ENCODE measurements around the gene EFHD1.
A peak's percentile ranks its signal among the peaks of the same experiment; 100 is the strongest.

Gene EFHD1

DNA sequence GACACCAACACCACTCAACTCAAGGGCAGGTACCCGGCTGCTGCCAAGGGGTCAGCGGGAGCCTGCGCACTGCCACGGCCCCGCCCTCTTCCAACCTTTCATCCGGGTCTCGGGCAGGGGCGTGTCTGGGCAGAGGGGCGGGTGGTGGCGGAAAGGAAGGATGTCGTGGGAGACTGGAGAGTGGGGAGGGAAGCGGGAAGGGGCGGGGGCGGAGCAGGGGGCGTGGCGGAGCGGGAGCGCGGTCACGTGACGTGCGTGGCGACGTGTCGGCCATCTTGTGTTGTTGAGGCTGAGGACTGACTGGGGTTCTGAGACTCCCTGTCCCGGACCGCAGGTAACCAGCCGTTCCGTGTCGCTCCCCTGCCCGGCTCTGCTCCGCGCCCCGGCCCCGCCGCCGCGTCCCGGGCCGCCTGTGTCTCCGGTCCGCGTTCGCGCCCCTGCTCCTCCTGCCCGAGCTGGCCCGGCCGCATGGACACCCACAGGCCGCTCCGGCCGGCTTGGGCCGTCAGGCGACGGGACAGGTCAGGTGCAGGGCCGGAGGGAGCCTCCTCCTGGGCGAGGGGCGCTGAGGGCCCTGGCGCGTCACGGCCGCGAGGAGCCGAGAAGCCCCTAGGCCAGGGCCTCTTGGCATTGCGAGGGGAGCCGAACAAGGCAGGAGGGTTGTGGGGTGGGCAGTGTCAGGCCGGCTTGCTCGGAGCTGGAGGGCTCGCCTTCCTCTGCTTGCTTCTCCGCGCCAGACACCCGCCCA is 63.8 kb downstream of the EFHD1 start, which contains the start of gene GIGYF2:
GIGYF2 (plus strand) TSS at position 273 of the 748 bp plus-strand sequence. CDS start 37,867 bp downstream, outside the sequence.
- H3K4me1 Mint-ChIP-seq = peaks cover 30% of the 10 kb centered on the region
- H3K9me3 Mint-ChIP-seq = no peaks in the 10 kb centered on the region
- peak within 1 kb of the TSS; percentile 86 to 94 (median 90) for H3K27ac Mint-ChIP-seq
- H3K27me3 Mint-ChIP-seq (ENCODE audit: low read depth) = peaks cover 3% of the 10 kb centered on the region
- peaks cover 9% of the 10 kb centered on the region for H3K36me3 Mint-ChIP-seq (ENCODE audit: low read depth)
- TF ChIP-seq, protein P1, sequence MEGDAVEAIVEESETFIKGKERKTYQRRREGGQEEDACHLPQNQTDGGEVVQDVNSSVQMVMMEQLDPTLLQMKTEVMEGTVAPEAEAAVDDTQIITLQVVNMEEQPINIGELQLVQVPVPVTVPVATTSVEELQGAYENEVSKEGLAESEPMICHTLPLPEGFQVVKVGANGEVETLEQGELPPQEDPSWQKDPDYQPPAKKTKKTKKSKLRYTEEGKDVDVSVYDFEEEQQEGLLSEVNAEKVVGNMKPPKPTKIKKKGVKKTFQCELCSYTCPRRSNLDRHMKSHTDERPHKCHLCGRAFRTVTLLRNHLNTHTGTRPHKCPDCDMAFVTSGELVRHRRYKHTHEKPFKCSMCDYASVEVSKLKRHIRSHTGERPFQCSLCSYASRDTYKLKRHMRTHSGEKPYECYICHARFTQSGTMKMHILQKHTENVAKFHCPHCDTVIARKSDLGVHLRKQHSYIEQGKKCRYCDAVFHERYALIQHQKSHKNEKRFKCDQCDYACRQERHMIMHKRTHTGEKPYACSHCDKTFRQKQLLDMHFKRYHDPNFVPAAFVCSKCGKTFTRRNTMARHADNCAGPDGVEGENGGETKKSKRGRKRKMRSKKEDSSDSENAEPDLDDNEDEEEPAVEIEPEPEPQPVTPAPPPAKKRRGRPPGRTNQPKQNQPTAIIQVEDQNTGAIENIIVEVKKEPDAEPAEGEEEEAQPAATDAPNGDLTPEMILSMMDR (IDR thresholded peaks at IDR 0.05; ENCODE audit: unreplicated experiment in 3 of 3) = no peak
- peak within 1 kb of the TSS; percentile 98 for H3K4me3 Mint-ChIP-seq

DNA sequence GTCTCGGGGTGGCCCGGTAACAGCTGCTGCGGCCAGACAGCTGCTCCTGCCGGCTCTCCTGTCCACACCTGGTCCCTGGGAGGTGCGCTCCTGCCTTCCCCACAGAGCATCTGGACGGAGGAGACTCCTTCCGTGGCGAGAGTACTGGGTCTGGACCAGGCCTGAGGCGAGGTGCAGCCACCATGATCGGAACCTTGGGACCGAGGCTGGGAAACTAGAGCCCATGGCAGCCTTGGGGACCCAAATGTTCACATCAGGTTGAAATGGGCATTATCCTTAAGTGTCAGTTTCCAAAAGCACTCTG is 64.4 kb downstream of the EFHD1 start:
- Mint-ChIP-seq H3K36me3 (ENCODE audit: low read depth) (peaks cover 12% of the 10 kb centered on the region), H3K27ac (peak overlapping the region; percentile 82 to 94 (median 90)), H3K9me3 (no peaks in the 10 kb centered on the region), H3K4me3 (peak overlapping the region; percentile 98), H3K4me1 (peaks cover 30% of the 10 kb centered on the region), H3K27me3 (ENCODE audit: low read depth) (peaks cover 3% of the 10 kb centered on the region)
- TF ChIP-seq, protein P1 (IDR thresholded peaks at IDR 0.05; ENCODE audit: unreplicated experiment in 3 of 3) = no peak

DNA sequence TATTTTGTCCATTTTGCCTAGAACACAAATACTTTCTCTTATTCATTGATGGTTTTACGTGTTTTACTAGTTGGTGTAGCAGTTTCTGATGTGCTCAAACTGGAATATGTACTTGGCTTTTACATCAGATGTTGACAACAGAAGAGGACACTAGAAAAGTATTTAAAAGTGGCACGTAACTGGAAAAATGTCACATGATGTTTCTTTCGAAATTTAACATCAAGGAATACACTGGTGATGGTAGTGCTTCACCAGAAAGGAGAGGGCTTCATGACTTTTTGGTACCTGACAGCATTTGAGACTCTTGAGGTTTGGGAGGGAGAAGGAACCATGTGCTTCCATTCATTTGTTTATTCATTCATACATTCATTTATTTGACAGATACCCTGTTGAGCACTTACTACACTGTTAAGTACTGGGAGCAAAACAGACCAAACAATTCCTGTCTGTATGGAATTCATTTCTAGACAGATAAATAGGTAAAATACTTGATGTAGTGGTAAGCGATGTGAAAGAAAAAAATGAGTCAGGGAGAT is 65.2 kb downstream of the EFHD1 start:
- Mint-ChIP-seq H3K36me3 (ENCODE audit: low read depth) (peaks cover 15% of the 10 kb centered on the region), H3K4me3 (peak overlapping the region; percentile 98), H3K27ac (peak overlapping the region; percentile 45 to 94 (median 90)), H3K4me1 (peaks cover 30% of the 10 kb centered on the region), H3K27me3 (ENCODE audit: low read depth) (peaks cover 3% of the 10 kb centered on the region), H3K9me3 (no peaks in the 10 kb centered on the region)
- TF ChIP-seq, protein P1 (IDR thresholded peaks at IDR 0.05; ENCODE audit: unreplicated experiment in 3 of 3) = no peak

DNA sequence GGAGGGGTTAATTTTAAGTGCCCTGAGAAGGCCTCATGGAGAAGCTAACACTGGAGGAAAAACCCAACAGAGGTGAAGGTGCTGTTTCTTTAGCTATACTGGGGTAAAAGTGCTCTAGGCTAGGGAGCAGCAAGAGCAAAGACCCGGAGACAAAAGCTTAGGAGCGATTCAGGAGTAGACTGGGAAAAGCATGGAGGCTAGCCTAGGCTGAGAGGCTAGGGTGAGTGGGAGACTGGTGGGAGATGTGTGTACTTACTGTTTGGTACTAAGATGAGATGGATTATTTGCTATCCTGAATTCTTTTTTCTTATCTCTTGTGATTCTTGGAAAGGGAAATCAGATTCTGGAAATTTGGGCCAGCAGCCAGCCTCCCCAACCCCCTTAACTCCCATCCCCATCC is 65.7 kb downstream of the EFHD1 start:
- peak overlapping the region; percentile 98 for H3K4me3 Mint-ChIP-seq
- peaks cover 3% of the 10 kb centered on the region for H3K27me3 Mint-ChIP-seq (ENCODE audit: low read depth)
- H3K27ac Mint-ChIP-seq = peak overlapping the region; percentile 45 to 94 (median 90)
- TF ChIP-seq, protein P1 (IDR thresholded peaks at IDR 0.05; ENCODE audit: unreplicated experiment in 3 of 3) = no peak
- H3K36me3 Mint-ChIP-seq (ENCODE audit: low read depth) = peaks cover 20% of the 10 kb centered on the region
- no peaks in the 10 kb centered on the region for H3K9me3 Mint-ChIP-seq
- peaks cover 30% of the 10 kb centered on the region for H3K4me1 Mint-ChIP-seq

DNA sequence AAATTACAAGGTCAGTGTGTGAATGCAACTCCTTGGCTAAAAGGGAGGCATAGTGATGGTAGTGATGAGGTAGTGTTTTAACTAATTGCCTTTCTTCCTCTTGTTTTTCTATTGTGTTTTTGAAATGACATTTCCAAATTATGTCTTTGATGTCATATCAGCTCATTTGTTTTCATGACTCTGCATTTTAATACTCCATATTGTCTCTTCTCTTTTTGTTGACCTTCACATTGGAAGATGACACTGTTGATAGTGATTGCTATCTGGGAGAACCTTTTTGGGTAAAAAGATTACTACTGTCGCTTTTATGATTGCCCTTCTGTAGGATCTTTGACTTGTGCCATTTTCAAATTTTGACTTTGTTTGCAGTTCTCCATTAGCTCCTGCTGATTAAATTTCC is 66.8 kb downstream of the EFHD1 start:
- H3K27me3 Mint-ChIP-seq (ENCODE audit: low read depth) = no peaks in the 10 kb centered on the region
- H3K36me3 Mint-ChIP-seq (ENCODE audit: low read depth) = peaks cover 30% of the 10 kb centered on the region
- H3K4me3 Mint-ChIP-seq = peak overlapping the region; percentile 98
- TF ChIP-seq, protein P1 (IDR thresholded peaks at IDR 0.05; ENCODE audit: unreplicated experiment in 3 of 3) = no peak
- H3K4me1 Mint-ChIP-seq = peaks cover 30% of the 10 kb centered on the region
- H3K27ac Mint-ChIP-seq = peak overlapping the region in 2 of 3 experiments; percentile 4 to 12
- H3K9me3 Mint-ChIP-seq = no peaks in the 10 kb centered on the region

DNA sequence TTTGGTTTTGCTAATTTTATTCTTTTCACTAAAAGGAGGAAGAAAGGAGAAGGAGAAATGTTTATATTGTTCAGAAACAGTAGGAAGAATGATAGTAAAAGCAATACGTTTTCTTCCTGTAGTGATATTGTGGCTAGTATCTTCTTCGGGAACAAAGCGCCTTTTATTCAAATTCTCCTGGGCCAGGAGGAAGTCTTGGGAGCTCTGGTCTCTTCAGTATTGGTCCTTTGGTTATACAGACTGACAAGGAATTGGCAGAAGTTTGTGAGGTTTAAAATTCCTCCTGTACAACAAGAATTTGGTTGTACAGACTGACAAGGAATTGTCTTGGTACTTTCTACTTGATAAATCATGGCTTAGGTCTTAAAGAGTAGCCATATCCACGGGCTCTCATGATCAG is 73.7 kb downstream of the EFHD1 start:
- peaks cover 59% of the 10 kb centered on the region for H3K36me3 Mint-ChIP-seq (ENCODE audit: low read depth)
- TF ChIP-seq, protein P1 (IDR thresholded peaks at IDR 0.05; ENCODE audit: unreplicated experiment in 3 of 3) = no peak

More for the DNA sequence above, 73.7 kb downstream of the EFHD1 start:
- H3K27ac Mint-ChIP-seq = no peak overlapping the region
- no peak overlapping the region for H3K4me3 Mint-ChIP-seq
- H3K27me3 Mint-ChIP-seq (ENCODE audit: low read depth) = no peaks in the 10 kb centered on the region
- peaks cover 3% of the 10 kb centered on the region for H3K9me3 Mint-ChIP-seq
- no peaks in the 10 kb centered on the region for H3K4me1 Mint-ChIP-seq

All from nephron (organoid).